Loucy (cell line): Measurements from ENCODE around the gene MTERF2.

Source experiments
- EZH2phosphoT487 ChIP-seq: fragments of 200-600 bp; IDR thresholded peaks from 2 replicates; pipeline ENCODE4 v1.6.1; 2018; ENCODE audit warnings: antibody characterized with exemption, mild to moderate bottlenecking, moderate library complexity, borderline replicate concordance
- TF ChIP-seq, protein P1 (sequence below): fragments of 200-600 bp; sonication (generic); conservative IDR thresholded peaks from 2 replicates; pipeline ENCODE4 v1.5.1; 2014; ENCODE audit warnings: mild to moderate bottlenecking, antibody characterized with exemption, low read length

DNA sequence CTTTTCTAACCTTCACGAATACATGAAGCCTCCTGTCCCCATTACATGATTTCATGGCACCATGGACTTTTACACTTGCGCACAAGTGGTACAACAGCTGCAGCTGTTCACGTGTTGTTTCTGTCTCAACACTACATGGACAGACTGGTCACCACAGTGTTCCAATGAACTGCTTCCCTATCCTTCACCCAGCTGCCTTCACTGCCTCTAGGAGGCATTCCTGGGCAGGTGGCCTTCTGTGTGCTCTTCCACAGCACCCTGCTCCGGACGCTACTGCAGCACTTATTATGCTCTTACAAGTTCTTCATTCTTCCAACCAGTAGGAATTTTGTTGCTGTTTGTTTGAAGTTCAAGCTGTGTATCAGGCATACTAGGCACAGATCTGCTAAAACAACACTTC, 1.5 kb downstream of the MTERF2 start:
- TF ChIP-seq, protein P1, sequence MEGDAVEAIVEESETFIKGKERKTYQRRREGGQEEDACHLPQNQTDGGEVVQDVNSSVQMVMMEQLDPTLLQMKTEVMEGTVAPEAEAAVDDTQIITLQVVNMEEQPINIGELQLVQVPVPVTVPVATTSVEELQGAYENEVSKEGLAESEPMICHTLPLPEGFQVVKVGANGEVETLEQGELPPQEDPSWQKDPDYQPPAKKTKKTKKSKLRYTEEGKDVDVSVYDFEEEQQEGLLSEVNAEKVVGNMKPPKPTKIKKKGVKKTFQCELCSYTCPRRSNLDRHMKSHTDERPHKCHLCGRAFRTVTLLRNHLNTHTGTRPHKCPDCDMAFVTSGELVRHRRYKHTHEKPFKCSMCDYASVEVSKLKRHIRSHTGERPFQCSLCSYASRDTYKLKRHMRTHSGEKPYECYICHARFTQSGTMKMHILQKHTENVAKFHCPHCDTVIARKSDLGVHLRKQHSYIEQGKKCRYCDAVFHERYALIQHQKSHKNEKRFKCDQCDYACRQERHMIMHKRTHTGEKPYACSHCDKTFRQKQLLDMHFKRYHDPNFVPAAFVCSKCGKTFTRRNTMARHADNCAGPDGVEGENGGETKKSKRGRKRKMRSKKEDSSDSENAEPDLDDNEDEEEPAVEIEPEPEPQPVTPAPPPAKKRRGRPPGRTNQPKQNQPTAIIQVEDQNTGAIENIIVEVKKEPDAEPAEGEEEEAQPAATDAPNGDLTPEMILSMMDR, result no peak
- TF ChIP-seq EZH2phosphoT487, result no peak
